GM18511 (cell line): ENCODE measurements around the gene OLR1.
"Not testable (repeated sequence)": the region's sequence is repeated elsewhere in the genome, so short reads cannot be mapped to it uniquely, and the experiment has no call there.

Source experiments
- ATAC-seq: cut with Tn5 transposase; IDR thresholded peaks from one replicate; pipeline ENCODE4 v1.9.1; 2021; ENCODE audit warnings: mild to moderate bottlenecking, moderate library complexity; ENCODE audit not compliant: unreplicated experiment

Gene OLR1

GRCh38 chr12:10171973-10172728 is at the start of gene OLR1:
Gene OLR1, minus strand, starts transcription at chr12:10172132. Its CDS starts 55 bp downstream, at chr12:10172077.
- no peak for ATAC-seq

GRCh38 chr12:10220398-10221077 is 48.6 kb upstream of the OLR1 start:
- no peak for ATAC-seq

- no peak for ATAC-seq
These were observed 46.1 kb upstream of the OLR1 start for GRCh38 chr12:10218021-10218420.

GRCh38 chr12:10215946-10216345 is 44.0 kb upstream of the OLR1 start:
- ATAC-seq: not testable (repeated sequence)

GRCh38 chr12:10215436-10215835 is 43.5 kb upstream of the OLR1 start:
- no peak for ATAC-seq

- no peak for ATAC-seq
These were observed 42.9 kb upstream of the OLR1 start for GRCh38 chr12:10214895-10215267.

GRCh38 chr12:10214136-10214894 is 42.4 kb upstream of the OLR1 start:
- ATAC-seq: no peak

GRCh38 chr12:10213168-10214135 is 41.5 kb upstream of the OLR1 start:
- ATAC-seq: peak; percentile 63

GRCh38 chr12:10212739-10213131 is 40.8 kb upstream of the OLR1 start, which contains the start of gene GABARAPL1:
Gene GABARAPL1, plus strand, starts transcription at chr12:10212877. Its CDS starts 253 bp downstream, at chr12:10213130.
- peak; percentile 68 for ATAC-seq

GRCh38 chr12:10211940-10212738 is 40.2 kb upstream of the OLR1 start:
- peak; percentile 71 for ATAC-seq

GRCh38 chr12:10211101-10211939 is 39.4 kb upstream of the OLR1 start:
- ATAC-seq: no peak

- no peak for ATAC-seq
These were observed 38.3 kb upstream of the OLR1 start for GRCh38 chr12:10210225-10210624.

- ATAC-seq: no peak
These were observed 35.2 kb upstream of the OLR1 start for GRCh38 chr12:10207136-10207535.

GRCh38 chr12:10205220-10205807 is 33.4 kb upstream of the OLR1 start:
- ATAC-seq: no peak

GRCh38 chr12:10204495-10204894 is 32.6 kb upstream of the OLR1 start:
- not testable (repeated sequence) for ATAC-seq

GRCh38 chr12:10197879-10198278 is 25.9 kb upstream of the OLR1 start:
- ATAC-seq: no peak

GRCh38 chr12:10196210-10196609 is 24.3 kb upstream of the OLR1 start:
- ATAC-seq: peak; percentile 83

- ATAC-seq: no peak
These were observed 22.3 kb upstream of the OLR1 start for GRCh38 chr12:10194160-10194670.
